Cortex of kidney (tissue), 1 donor: ENCODE data around the gene POLDIP3.
"Not testable (repeated sequence)": the region's sequence is repeated elsewhere in the genome, so short reads cannot be mapped to it uniquely, and the experiment has no call there.

Experiments
- DNase-seq: peaks from one replicate; lab custom pipeline; 2025; lab: John Stamatoyannopoulos, UW

Gene POLDIP3

GRCh38 chr22:42560381-42560780 is 54.3 kb downstream of the POLDIP3 start:
- no peak for DNase-seq

GRCh38 chr22:42553475-42554361 is 61.0 kb downstream of the POLDIP3 start, which contains the start of gene SERHL2:
Gene SERHL2, plus strand, starts transcription at chr22:42553956. Its CDS starts 65 bp downstream, at chr22:42554021.
- no peak for DNase-seq

GRCh38 chr22:42552294-42552647 is 62.4 kb downstream of the POLDIP3 start:
- not testable (repeated sequence) for DNase-seq

- no peak for DNase-seq
Measured at GRCh38 chr22:42549331-42550060, 65.2 kb downstream of the POLDIP3 start.

- DNase-seq = no peak
Measured at GRCh38 chr22:42548597-42549330, 65.9 kb downstream of the POLDIP3 start.

GRCh38 chr22:42548126-42548525 is 66.6 kb downstream of the POLDIP3 start:
- not testable (repeated sequence) for DNase-seq

- DNase-seq = no peak
Measured at GRCh38 chr22:42547562-42547961, 67.1 kb downstream of the POLDIP3 start.

GRCh38 chr22:42544686-42545085 is 70.0 kb downstream of the POLDIP3 start:
- DNase-seq = no peak

GRCh38 chr22:42539236-42539771 is 75.4 kb downstream of the POLDIP3 start:
- not testable (repeated sequence) for DNase-seq

- not testable (repeated sequence) for DNase-seq
Measured at GRCh38 chr22:42537199-42537831, 77.4 kb downstream of the POLDIP3 start.

- DNase-seq = not testable (repeated sequence)
Measured at GRCh38 chr22:42536634-42537033, 78.0 kb downstream of the POLDIP3 start.

GRCh38 chr22:42536166-42536565 is 78.5 kb downstream of the POLDIP3 start:
- DNase-seq = no peak

- DNase-seq = not testable (repeated sequence)
Measured at GRCh38 chr22:42535082-42535731, 79.5 kb downstream of the POLDIP3 start.
